Mesendoderm (in vitro differentiated cells): ENCODE results near the gene RBM26.

ENCODE experiments used
- DNase-seq: peaks from one replicate; pipeline ENCODE4 v3.0.0; 2013
- H2AK5ac ChIP-seq: 2 replicates; pipeline ENCODE4 v1.6.1; 2013; ENCODE audit warnings: low read length, inconsistent platforms
- H2BK120ac ChIP-seq: 2 replicates; pipeline ENCODE4 v1.6.1; 2013; ENCODE audit warnings: low read depth, mild to moderate bottlenecking, low read length, moderate library complexity, mixed read lengths
- H2BK15ac ChIP-seq: replicated peaks from 2 replicates; pipeline ENCODE4 v1.6.1; 2013; ENCODE audit warnings: low read depth, mild to moderate bottlenecking, moderate library complexity
- H2BK5ac ChIP-seq: 2 replicates; pipeline ENCODE4 v1.6.1; 2013; ENCODE audit warnings: low read length, inconsistent platforms
- H3K18ac ChIP-seq: 2 replicates; pipeline ENCODE4 v1.6.1; 2013; ENCODE audit warnings: mild to moderate bottlenecking, low read length, mixed read lengths
- H3K23ac ChIP-seq: one replicate; pipeline ENCODE4 v1.6.1; 2013; ENCODE audit warnings: low read length
- H3K27ac ChIP-seq: 2 replicates; pipeline ENCODE4 v1.5.1; 2013; ENCODE audit warnings: low read depth, mild to moderate bottlenecking, inconsistent platforms, low read length, moderate library complexity
- H3K27me3 ChIP-seq: 2 replicates; pipeline ENCODE4 v1.6.1; 2013; ENCODE audit warnings: low read length, control low read depth, mild to moderate bottlenecking, inconsistent platforms; ENCODE audit not compliant: insufficient read depth, poor library complexity
- H3K36me3 ChIP-seq: 2 replicates; pipeline ENCODE4 v1.6.1; 2013; ENCODE audit warnings: low read length, inconsistent platforms; ENCODE audit not compliant: control insufficient read depth, insufficient read depth
- H3K4ac ChIP-seq: one replicate; pipeline ENCODE4 v1.6.1; 2013; ENCODE audit warnings: low read depth, mild to moderate bottlenecking, low read length, moderate library complexity
- H3K4me1 ChIP-seq: 2 replicates; pipeline ENCODE4 v1.6.1; 2013; ENCODE audit warnings: low read depth, low read length, inconsistent platforms; ENCODE audit not compliant: control insufficient read depth
- H3K4me2 ChIP-seq: 2 replicates; pipeline ENCODE4 v1.6.1; 2013; ENCODE audit warnings: low read length
- H3K4me3 ChIP-seq: 2 replicates; pipeline ENCODE4 v1.5.1; 2013; ENCODE audit warnings: mild to moderate bottlenecking, low read length
- H3K56ac ChIP-seq: one replicate; pipeline ENCODE4 v1.6.1; 2013; ENCODE audit warnings: low read length
- H3K79me1 ChIP-seq: 2 replicates; pipeline ENCODE4 v1.6.1; 2013; ENCODE audit warnings: low read length, inconsistent platforms
- H3K79me2 ChIP-seq: 2 replicates; pipeline ENCODE4 v1.6.1; 2013; ENCODE audit warnings: mild to moderate bottlenecking, low read length; ENCODE audit not compliant: control insufficient read depth, insufficient read depth
- H3K9ac ChIP-seq: 2 replicates; pipeline ENCODE4 v1.6.1; 2013; ENCODE audit warnings: low read length, inconsistent platforms
- H4K5ac ChIP-seq: one replicate; pipeline ENCODE4 v1.6.1; 2013; ENCODE audit warnings: low read length
- H4K8ac ChIP-seq: one replicate; pipeline ENCODE4 v1.6.1; 2013; ENCODE audit warnings: low read depth, mild to moderate bottlenecking, control low read depth, low read length, moderate library complexity
- WGBS: extraction: QIAGEN DNeasy Blood & Tissue Kit; methylation state at CpG from one replicate; pipeline ENCODE4 v1.1.7; 2013; ENCODE audit warnings: low lambda C conversion rate, missing lambda C conversion rate; ENCODE audit not compliant: insufficient coverage; ENCODE audit errors: extremely low coverage; 5-methylcytosine and 5-hydroxymethylcytosine counted together

Gene RBM26

GRCh38 chr13:79404985-79405384, 1.1 kb downstream of the RBM26 start:
- Histone ChIP-seq H2BK15ac (no peak overlapping the region), H3K4me1 (peaks cover 14% of the 10 kb centered on the region), H3K79me2 (peaks cover 49% of the 10 kb centered on the region), H4K8ac (no peak overlapping the region), H3K56ac (peak overlapping the region; percentile 99), H3K18ac (peak overlapping the region; percentile 95), H3K4ac (no peak overlapping the region), H3K9ac (peak overlapping the region; percentile 98), H3K4me2 (peak overlapping the region; percentile 95), H2BK5ac (no peak overlapping the region), H3K27ac (no peak overlapping the region), H3K4me3 (peak overlapping the region; percentile 98), H3K79me1 (no peaks in the 10 kb centered on the region), H2BK120ac (no peak overlapping the region), H3K23ac (no peak overlapping the region), H4K5ac (no peak overlapping the region), H2AK5ac (no peak overlapping the region), H3K36me3 (no peaks in the 10 kb centered on the region), H3K27me3 (no peaks in the 10 kb centered on the region)
- DNase-seq = no peak
- WGBS = 100% methylated on average over 1 of the region's 10 CpGs

GRCh38 chr13:79404361-79404760, 1.7 kb downstream of the RBM26 start:
- Histone ChIP-seq H2BK120ac (no peak overlapping the region), H3K36me3 (no peaks in the 10 kb centered on the region), H3K4me2 (peak overlapping the region; percentile 79), H3K4ac (no peak overlapping the region), H3K27ac (no peak overlapping the region), H3K18ac (no peak overlapping the region), H2BK5ac (no peak overlapping the region), H3K9ac (peak overlapping the region; percentile 75), H2BK15ac (no peak overlapping the region), H3K4me3 (peak overlapping the region; percentile 35), H4K5ac (no peak overlapping the region), H3K23ac (no peak overlapping the region), H4K8ac (no peak overlapping the region), H3K4me1 (peaks cover 14% of the 10 kb centered on the region), H3K56ac (peak overlapping the region; percentile 82), H3K79me2 (peaks cover 54% of the 10 kb centered on the region), H3K27me3 (no peaks in the 10 kb centered on the region), H3K79me1 (no peaks in the 10 kb centered on the region), H2AK5ac (peak overlapping the region; percentile 54)
- no CpG with 5 or more reads among the region's 1 CpG for WGBS
- no peak for DNase-seq

GRCh38 chr13:79403113-79403512, 2.9 kb downstream of the RBM26 start:
- no peak overlapping the region for H3K4me2 ChIP-seq
- H3K4me3 ChIP-seq = no peak overlapping the region
- H2AK5ac ChIP-seq = no peak overlapping the region
- H3K18ac ChIP-seq = no peak overlapping the region
- peak overlapping the region; percentile 30 for H3K9ac ChIP-seq
- no peak overlapping the region for H3K27ac ChIP-seq
- H3K4ac ChIP-seq = no peak overlapping the region
- WGBS = no CpG with 5 or more reads among the region's 4 CpGs
- H3K23ac ChIP-seq = no peak overlapping the region
- H3K27me3 ChIP-seq = no peaks in the 10 kb centered on the region
- no peak overlapping the region for H2BK15ac ChIP-seq
- no peak overlapping the region for H4K8ac ChIP-seq
- H3K36me3 ChIP-seq = no peaks in the 10 kb centered on the region
- peaks cover 14% of the 10 kb centered on the region for H3K4me1 ChIP-seq
- H2BK5ac ChIP-seq = no peak overlapping the region
- H3K56ac ChIP-seq = no peak overlapping the region
- no peak overlapping the region for H4K5ac ChIP-seq
- DNase-seq = no peak
- H2BK120ac ChIP-seq = no peak overlapping the region
- peaks cover 59% of the 10 kb centered on the region for H3K79me2 ChIP-seq
- H3K79me1 ChIP-seq = no peaks in the 10 kb centered on the region

GRCh38 chr13:79402679-79403078, 3.4 kb downstream of the RBM26 start:
- Histone ChIP-seq H3K27ac (no peak overlapping the region), H3K9ac (no peak overlapping the region), H3K79me1 (no peaks in the 10 kb centered on the region), H3K18ac (no peak overlapping the region), H3K4me2 (peak overlapping the region; percentile 5), H3K23ac (no peak overlapping the region), H2BK15ac (no peak overlapping the region), H3K79me2 (peaks cover 59% of the 10 kb centered on the region), H4K8ac (no peak overlapping the region), H3K4ac (no peak overlapping the region), H2BK120ac (no peak overlapping the region), H3K4me1 (peaks cover 14% of the 10 kb centered on the region), H3K56ac (peak overlapping the region; percentile 22), H2AK5ac (no peak overlapping the region), H3K27me3 (no peaks in the 10 kb centered on the region), H3K36me3 (no peaks in the 10 kb centered on the region), H3K4me3 (no peak overlapping the region), H4K5ac (no peak overlapping the region), H2BK5ac (no peak overlapping the region)
- no CpG with 5 or more reads among the region's 2 CpGs for WGBS
- no peak for DNase-seq

GRCh38 chr13:79402074-79402635, 3.9 kb downstream of the RBM26 start:
- H2BK5ac ChIP-seq = no peak overlapping the region
- H3K4me3 ChIP-seq = no peak overlapping the region
- H3K79me2 ChIP-seq = peaks cover 61% of the 10 kb centered on the region
- H3K4ac ChIP-seq = no peak overlapping the region
- no peak overlapping the region for H4K8ac ChIP-seq
- H3K4me1 ChIP-seq = peaks cover 14% of the 10 kb centered on the region
- H3K56ac ChIP-seq = peak overlapping the region; percentile 22
- H2AK5ac ChIP-seq = no peak overlapping the region
- H3K79me1 ChIP-seq = no peaks in the 10 kb centered on the region
- no peak overlapping the region for H3K18ac ChIP-seq
- no peaks in the 10 kb centered on the region for H3K27me3 ChIP-seq
- no peak overlapping the region for H3K27ac ChIP-seq
- no peak overlapping the region for H3K23ac ChIP-seq
- H2BK15ac ChIP-seq = no peak overlapping the region
- WGBS = no CpG with 5 or more reads among the region's 2 CpGs
- H3K4me2 ChIP-seq = no peak overlapping the region
- no peak for DNase-seq
- H4K5ac ChIP-seq = no peak overlapping the region
- H3K9ac ChIP-seq = no peak overlapping the region
- no peaks in the 10 kb centered on the region for H3K36me3 ChIP-seq
- no peak overlapping the region for H2BK120ac ChIP-seq
